A673 (cell line): ENCODE data around the gene SELENOK.

Experiments used
- CTCF ChIP-seq: fragments of 300-800, 200-600 bp; sonication (generic); conservative IDR thresholded peaks from 2 replicates; pipeline ENCODE4 v1.5.1; 2017; ENCODE audit warnings: low read depth, mild to moderate bottlenecking, antibody characterized with exemption, low read length, moderate library complexity, mixed read lengths
- EZH2 ChIP-seq: fragments of 200-600 bp; sonication (generic); IDR thresholded peaks from 2 replicates; pipeline ENCODE4 v1.6.1; 2017; ENCODE audit warnings: borderline replicate concordance, low read depth, mild to moderate bottlenecking, mixed read lengths, antibody characterized with exemption, low read length; ENCODE audit not compliant: poor library complexity, severe bottlenecking

- TF ChIP-seq CTCF (0 out of 2 replicates have a peak, but pooled peaks have one; percentile 11), EZH2 (no peak)
These were observed 48.2 kb upstream of the SELENOK start for GRCh38 chr3:53939813-53940212.
